Ureter (tissue), 1 donor: ENCODE measurements around the gene KDM6A. TPM values are rescaled to one million over a fixed set of nuclear protein-coding genes. Genes with fewer than 3 reads are reported as not detected.
"Not testable (repeated sequence)": the region's sequence is repeated elsewhere in the genome, so short reads cannot be mapped to it uniquely, and the experiment has no call there.

ENCODE experiments used
- DNase-seq: peaks from one replicate; pipeline ENCODE4 v3.0.0-alpha.2; 2020; ENCODE audit warnings: low spot score
- total RNA-seq: library from RNA; stranded (reverse); gene quantifications from one replicate; pipeline ENCODE4 v1.2.4, GENCODE V29; 2023
- donor health status: DM: yes; HTN: yes; CAD: no.

The KDM6A gene
- 86.0 TPM for total RNA-seq

DNA sequence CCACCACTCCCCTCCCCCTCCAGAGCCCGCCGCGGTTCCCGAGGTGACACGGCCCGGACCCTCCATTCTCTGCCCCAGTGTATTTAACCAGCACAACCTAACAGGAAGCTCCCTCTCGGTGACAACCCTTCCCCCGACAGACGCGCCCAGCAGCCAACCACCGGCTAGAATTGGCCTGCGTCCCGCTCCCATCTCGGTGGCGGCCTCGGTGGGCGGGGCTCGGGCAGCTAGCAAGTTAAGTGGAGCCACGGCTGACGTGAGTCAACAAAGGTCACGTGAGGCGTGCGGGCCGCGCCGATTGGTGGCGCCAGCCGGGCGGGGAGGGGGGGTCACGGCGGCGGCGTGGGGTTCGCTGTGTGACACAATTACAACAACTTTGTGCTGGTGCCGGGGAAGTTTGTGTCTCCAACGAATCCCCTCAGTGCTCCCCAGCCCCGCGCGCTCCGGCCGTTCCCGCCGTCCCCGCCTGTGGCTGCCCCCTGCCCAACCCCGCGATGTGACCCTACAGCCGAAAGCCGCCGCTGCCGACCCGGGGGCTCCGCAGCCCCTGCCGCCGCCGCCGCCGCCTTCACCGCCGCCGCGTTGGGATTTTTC lies at the start of gene KDM6A:
Gene KDM6A (plus strand): TSS at position 368 of the 594 bp plus-strand sequence. CDS start 364 bp downstream, outside the sequence.
- DNase-seq: peak; percentile 100

DNA sequence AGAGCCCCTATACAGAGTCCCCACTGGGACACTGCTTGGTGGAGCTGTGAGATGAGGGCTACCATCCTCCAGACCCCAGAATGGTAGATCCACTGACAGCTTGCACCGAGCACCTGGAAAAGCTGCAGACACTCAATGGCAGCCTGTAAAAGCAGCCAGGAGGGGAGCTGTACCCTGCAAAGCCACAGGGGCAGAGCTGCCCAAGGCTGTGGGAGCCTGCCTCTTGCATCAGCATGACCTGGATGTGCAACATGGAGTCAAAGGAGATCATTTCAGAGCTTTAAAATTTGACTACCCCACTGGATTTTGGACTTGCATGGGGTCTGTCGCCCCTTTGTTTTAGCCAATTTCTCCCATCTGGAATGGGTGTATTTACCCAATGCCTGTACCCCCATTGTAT lies 49.8 kb upstream of the KDM6A start:
- DNase-seq: not testable (repeated sequence)

DNA sequence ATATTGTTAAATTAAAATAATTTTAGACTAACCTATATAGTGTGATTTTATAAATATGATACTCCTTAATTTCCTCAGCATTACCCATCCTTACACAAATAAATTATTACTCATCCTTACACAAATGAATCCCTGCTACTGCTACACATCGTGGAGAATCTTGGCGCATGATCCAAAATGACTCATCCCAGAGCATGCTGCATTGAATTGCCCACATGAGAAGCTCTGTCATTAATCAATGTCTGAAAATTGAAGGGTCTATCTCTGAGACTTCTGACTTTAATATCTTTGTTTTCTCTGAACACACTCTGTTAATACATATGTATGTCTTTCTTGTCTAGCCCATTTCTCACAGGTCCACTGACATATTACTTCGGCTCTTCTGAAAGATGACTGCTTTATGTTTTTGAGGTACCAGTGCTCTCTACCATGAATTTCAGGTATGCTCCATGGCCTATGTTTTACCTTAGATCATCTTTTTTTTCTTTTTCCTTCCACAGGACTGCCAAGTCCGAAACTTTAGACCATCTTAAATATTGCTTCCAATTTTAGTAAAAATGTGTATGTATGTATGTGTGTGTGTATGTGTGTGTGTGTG lies 44.9 kb upstream of the KDM6A start:
- no peak for DNase-seq

DNA sequence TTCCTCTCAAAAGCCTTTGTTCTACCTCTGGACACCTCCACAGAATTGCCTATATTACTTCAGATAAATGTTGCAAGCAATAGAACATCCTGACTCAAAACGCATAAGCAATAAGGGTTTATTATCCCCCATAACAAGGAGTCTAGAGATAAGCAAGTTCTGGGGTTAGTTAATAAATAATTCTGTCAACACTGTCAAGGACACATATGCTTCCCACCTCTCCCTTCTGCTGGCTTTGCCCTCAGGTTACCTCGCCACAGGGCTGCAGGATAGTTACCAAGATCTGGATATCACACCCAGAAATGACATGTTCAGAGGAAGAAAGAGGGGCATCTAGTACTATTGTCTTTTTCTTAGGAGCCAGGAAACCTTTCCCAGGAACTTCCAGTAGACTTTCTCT lies 43.2 kb upstream of the KDM6A start:
- DNase-seq: no peak

DNA sequence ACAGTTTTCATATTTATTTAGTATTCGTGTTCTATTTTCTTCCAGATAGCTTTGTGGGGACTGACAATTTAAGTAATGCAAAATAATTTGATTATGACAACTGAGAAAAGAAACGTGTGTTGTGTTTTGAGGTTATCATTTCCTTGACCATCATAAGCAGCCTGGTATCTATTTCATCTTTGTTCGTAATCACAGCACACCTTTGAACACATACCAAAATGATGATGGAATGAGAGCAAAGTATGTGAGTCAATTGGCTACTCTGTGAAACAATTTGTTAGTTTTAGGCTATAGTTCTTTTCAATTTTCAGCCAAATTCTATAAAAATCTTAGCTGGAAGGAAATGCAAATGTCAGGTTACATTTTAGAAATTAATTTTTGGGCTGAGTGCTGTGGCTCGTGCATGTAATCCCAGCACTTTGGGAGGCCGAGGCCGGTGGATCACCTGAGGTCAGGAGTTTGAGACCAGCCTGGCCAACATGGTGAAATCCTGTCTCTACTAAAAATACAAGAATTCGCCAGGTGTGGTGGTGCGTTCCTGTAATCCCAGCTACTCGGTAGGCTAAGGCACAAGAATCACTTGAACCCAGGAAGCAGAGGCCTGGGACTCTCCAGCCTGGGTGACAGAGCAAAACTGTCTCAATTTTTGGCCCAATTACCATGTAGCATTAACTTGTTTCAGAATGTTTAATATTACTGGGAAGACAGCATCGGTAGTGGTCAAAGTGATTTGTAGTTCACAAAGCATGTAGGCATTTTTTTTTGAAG lies 30.3 kb upstream of the KDM6A start:
- no peak for DNase-seq

DNA sequence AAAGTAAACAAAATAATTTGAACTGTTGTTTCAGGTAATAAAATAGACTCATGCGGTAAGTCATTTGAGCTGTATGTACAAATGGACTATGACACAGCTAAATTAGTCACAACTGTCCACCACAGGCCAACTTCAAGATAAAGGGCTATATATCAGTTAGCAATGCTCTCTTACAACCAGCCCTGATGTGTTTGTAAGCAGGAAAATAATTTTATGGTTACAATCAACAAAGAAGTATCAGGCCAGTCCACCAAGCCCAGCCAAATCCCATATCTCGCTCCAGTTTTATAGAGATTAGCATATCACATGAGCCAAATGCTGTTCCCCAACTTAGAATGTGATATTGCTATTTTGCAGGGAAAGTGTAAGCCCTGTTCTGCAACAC lies 29.7 kb upstream of the KDM6A start:
- DNase-seq: no peak

DNA sequence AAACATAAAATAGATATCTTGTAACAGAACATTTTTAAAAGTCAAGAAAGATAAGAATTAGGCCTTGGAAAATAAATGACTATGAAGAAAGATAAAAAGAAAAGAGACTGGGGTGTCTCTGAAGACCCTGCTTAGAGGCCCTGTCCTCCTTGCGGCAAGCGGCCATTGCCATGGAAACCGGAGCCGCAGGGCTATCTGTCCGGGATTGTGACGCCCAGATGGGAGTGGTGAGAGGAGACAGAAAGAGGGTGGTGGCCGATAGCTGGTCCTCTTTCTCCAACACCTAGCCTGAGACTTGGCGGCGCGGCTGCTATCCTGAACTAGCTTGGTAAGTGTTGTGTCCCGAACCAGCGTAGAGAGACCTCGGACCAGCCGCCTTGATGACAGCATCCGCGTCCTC lies 29.2 kb upstream of the KDM6A start, which contains the start of gene DUSP21:
Gene DUSP21 (plus strand): TSS at position 269 of the 400 bp plus-strand sequence. CDS start 112 bp downstream, at position 381.
- no peak for DNase-seq

DNA sequence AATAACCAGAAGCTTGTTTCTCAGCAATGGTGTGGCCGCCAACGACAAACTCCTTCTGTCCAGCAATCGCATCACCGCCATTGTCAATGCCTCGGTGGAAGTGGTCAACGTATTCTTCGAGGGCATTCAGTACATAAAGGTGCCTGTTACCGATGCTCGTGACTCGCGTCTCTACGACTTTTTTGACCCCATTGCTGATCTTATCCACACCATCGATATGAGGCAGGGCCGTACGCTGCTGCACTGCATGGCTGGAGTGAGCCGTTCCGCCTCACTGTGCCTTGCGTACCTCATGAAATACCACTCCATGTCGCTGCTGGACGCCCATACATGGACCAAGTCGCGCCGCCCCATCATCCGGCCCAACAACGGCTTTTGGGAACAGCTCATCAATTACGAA lies 28.8 kb upstream of the KDM6A start:
- no peak for DNase-seq

DNA sequence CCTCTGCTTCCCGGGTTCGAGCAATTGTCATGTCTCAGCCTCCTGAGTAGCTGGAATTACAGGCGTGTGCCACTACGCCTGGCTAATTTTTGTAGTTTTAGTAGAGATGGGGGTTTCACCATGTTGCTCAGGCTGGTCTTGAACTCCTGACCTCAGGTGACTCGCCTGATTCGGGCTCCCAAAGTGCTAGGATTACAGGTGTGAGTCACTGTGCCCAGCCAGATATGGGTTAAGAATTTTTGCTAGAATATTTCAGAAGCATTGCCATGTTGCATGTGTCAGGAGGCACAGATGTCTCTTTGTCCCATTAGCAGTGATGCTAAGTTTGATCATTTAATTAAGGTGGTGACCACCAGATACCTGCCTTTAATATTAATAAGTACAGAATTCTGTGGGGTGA lies 22.1 kb upstream of the KDM6A start:
- not testable (repeated sequence) for DNase-seq

DNA sequence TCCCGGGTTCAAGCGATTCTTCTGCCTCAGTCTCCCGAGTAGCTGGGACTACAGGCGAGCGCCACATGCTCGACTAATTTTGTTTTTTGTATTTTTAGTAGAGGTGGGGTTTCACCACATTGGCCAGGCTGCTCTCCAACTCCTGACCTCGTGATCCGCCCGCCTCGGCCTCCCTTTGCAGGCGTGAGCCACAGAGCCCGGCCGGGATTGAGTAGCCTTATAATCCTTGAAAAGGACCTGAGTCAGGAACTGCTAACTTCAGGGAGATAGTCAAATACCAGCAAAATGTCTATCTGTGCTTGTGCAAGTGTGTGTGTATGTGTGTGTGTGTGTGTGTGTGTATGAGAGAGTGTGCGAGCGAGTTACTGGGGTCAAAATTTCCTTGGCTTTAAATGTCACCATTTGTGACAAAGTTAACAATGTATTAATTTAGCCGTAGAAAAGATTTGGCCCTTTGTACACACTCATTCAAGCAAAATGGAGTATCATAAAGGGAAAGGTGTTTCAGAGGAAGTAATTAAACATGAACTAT lies 1.8 kb upstream of the KDM6A start:
- DNase-seq: no peak

DNA sequence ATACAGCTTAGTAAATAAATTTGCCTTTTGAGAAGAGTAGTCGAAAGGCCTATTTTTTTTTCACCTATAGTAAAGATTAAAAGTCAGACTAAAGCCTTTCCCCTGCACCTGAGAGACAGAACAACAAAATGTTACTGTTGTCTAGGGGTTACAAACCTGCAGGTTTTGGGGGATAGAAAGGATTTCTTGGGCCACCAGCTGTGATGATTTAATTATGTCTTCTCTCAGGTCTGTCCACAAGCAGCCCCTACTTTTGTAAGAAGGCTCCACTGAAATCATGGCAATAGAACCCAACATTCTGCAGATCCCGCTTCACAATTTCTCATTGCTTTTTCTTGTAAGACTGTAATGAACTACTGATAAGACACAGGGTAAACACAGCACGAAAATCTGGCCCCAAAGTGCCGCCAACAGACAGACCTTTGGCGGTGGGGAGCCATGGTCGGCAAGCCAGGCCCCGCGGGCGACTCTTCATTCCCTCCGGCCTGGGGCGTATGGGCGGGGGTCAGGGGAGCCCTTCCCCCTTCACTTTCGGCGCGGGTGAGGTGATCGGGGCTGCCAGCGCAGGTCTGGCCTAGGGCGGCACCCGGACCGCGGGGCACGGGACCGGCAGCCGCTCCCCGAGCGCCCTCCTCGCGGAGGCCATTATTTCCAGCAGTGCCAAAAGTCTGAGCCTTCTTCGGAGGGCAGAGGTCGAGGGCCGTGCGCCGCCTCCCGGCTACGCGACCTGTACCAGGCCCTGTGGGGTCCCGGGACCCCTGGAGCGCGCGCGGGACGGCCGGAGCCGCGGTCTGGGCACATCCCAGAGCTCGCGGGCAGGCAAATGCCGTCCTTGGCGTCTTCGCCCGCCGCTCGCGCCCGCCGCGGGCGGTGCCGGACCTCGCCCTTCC lies 812 bp upstream of the KDM6A start:
- DNase-seq: peak; percentile 61

DNA sequence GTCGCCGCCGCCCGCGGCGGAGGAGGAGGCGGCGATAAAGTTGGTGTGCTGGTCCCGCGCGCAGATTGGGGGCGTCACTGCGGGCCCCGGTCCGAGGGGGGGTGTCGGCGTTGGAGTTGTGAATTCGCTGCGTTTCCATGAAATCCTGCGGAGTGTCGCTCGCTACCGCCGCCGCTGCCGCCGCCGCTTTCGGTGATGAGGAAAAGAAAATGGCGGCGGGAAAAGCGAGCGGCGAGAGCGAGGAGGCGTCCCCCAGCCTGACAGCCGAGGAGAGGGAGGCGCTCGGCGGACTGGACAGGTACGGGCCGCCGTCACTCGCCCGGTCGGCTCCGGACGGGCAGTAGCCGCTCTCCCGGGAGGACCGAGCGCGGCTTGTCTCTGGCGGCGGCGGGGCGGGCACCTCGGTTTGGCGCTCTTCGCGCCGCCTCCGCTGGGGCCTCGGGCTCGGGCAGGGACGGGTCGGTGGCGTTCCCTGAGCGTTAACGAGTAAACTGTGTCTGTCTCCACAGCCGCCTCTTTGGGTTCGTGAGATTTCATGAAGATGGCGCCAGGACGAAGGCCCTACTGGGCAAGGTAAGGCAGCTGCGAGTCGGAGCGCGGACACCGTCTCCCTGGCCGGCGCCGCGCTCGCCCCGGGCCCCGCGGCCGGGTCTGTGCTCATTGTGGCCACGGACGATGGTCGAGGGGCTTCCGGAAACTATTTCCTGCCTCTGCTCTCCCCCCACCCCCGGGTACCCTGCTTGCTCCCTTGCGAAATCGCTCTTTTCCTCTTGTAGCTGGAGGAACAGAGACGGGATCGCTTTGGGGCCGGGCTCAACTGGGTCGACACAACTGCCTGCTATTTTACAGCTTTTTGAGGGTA lies 658 bp downstream of the KDM6A start:
- peak; percentile 76 for DNase-seq

DNA sequence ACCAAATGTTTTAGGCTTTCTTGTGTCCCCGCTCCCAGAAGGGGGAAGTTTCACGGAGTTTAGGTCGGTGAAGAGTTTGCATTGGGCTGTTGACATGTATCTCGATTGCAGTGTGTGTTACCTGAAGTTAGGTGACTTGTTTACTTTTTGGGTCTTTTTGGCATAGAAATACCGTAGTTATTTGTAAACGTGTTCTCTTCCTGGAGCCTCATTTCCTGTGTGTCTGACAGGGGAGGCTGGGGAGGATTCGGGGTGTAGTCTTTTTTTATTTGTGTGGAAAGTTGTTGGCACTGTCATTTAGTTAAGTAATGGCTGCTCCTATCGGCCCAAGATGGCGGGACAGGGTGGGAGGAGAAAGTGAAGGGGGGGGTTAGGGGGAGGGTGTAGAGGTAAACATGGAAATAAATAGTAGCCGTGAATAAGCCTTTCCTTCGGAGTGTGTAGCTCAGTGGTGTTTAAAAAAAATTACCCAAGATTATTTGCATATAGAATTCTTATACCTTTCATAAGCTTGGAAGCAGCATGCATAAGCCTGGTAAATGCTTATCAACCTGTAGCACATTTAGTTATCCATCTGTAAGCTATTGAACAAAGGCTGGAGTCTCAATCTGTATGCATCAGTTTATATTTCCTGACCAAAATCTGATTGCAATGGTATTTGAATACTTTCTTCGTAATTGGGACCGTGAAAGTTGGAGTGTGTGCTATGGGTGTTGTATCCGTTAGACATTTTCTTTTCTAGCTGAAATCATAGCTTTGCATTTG lies 1.6 kb downstream of the KDM6A start:
- DNase-seq: no peak

DNA sequence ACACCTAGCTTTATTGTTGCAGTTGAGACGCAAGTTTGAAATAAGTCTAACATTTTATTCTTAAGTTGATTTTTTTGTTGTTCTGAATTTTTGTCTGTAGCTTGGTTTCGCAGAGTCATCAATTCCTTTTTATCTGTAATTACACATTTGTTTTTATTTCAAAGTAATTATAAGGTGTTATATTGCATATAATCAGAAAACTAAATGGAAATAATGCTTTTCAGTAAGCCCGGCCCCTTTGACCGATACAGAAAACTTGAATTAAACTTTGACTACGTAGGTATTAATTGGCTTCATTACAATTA lies 2.1 kb downstream of the KDM6A start:
- DNase-seq: no peak

DNA sequence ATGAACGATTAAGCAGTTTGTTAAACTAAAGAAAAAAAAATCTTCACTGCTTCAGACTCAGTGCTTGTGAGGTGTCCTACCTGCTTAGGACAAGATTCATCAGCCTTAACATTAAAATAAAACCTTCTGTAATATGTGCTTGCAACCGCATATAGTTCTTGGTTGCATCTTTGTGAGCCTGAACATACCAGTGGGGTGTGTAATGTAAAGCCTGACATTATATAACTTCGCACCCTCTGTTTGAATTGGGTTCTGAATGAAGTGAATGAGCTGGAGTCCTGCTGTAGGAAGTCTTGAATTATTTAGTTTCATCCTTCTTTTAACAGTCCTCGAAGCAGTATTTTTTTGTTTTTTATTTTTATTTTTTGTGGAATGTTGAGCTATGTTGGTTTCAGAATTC lies 3.1 kb downstream of the KDM6A start:
- no peak for DNase-seq

DNA sequence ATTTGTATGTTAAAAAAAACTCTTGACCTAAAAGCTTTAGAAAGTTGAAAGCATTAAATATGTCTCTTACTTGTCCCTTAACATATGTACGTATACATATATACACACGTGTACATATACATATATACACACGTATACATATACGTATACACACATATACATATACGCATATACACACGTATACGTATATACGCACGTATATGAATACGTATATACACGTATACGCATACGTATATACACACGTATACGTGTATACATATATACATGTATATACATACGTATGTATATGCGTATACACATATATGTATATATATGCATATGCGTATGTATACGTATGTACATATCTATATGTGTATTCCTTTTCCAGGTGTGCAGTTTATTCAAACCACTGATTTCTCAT lies 3.8 kb downstream of the KDM6A start:
- DNase-seq: no peak

DNA sequence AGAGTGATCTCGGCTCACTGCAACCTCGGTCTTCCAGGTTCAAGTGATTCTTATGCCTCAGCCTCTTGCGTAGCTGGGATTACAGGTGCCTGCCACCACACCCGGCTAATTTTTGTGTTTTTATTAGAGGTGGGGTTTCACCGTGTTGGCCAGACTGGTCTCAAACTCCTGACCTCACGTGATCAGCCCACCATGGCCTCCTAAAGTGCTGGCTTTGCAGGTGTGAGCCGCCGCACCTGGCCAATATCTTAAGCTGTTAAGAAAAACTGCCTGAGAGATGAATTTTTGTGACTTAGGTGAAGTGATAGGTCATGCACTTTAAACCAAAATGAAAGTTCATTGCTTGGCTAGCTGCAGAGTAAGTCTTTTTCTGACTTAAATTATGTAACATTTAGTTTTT lies 5.8 kb downstream of the KDM6A start:
- no peak for DNase-seq

DNA sequence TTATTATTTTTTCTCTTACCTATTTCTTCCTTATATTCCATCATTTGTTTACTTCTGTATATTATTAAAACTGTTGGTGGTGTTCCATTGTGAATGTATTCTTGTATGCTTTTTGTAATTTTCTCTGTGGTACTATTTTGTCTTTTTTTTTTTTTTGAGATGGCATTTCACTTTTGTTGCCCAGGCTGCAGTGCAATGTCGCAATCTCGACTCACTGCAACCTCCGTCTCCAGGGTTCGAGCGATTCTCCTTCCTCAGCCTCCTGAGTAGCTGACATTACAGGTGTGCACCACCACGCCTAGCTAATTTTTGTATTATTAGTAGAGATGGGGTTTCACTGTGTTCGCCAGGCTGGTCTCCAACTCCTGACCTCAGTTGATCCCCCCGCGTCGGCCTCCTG lies 8.6 kb downstream of the KDM6A start:
- no peak for DNase-seq

DNA sequence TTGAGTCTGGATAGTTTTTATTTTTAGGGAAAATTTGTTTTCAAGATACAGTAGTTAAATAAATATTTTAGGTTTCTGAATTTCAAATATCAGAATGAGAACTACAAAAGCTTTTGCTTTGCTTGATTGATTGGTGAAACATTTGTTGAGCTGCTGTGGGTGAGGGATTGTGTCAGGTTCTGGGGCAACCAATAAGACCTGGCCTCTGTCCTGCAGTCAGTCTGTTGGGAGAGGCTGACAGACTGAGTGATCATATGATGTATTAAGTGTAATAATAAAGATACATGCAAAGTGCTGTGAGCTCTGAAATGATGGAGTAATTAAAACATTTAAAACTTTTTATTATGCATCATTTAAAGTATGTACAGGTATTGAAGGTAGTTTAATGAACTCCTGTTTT lies 9.6 kb downstream of the KDM6A start:
- DNase-seq: no peak

DNA sequence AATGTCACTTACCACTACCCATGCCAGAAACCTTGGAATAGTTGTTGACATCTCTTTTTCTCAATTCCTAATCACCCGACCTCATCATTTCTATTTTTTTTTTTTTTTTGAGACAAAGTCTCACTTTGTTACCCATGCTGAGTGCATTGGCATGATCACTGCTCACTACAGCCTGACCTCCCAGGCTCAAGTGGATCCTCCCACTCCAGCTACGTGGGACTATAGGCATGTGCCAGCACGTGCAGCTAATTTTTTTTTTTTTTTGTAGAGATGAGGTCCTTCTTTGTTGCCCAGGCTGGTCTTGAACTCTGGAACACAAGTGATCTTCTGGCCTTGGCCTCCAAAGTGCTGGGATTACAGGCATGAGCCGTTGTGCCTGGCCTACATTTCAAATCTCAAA lies 12.0 kb downstream of the KDM6A start:
- DNase-seq: no peak
